NCI-H2227 (cell line): Measurements from ENCODE around the gene MYL4.
"Not testable (repeated sequence)": the region's sequence is repeated elsewhere in the genome, so short reads cannot be mapped to it uniquely, and the experiment has no call there.

Source experiments
- DNase-seq: peaks from one replicate; lab custom pipeline; 2025; ENCODE audit not compliant: unreplicated experiment; lab: John Stamatoyannopoulos, UW

MYL4 gene

GRCh38 chr17:47192554-47192953, 16.6 kb upstream of the MYL4 start:
- DNase-seq: no peak

GRCh38 chr17:47193931-47194511, 15.1 kb upstream of the MYL4 start:
- no peak for DNase-seq

- no peak for DNase-seq
Observed at GRCh38 chr17:47197821-47198220, 11.3 kb upstream of the MYL4 start.

- DNase-seq: no peak
Observed at GRCh38 chr17:47199627-47200324, 9.4 kb upstream of the MYL4 start.

- DNase-seq: no peak
Observed at GRCh38 chr17:47200325-47200664, 8.9 kb upstream of the MYL4 start.

- DNase-seq: no peak
Observed at GRCh38 chr17:47201166-47201565, 8.0 kb upstream of the MYL4 start.

GRCh38 chr17:47203984-47204721, 5.0 kb upstream of the MYL4 start:
- DNase-seq: no peak

GRCh38 chr17:47204722-47205418, 4.3 kb upstream of the MYL4 start:
- no peak for DNase-seq

- DNase-seq: no peak
Observed at GRCh38 chr17:47205419-47205963, 3.7 kb upstream of the MYL4 start.

- no peak for DNase-seq
Observed at GRCh38 chr17:47207143-47208067, 1.7 kb upstream of the MYL4 start.

GRCh38 chr17:47209499-47209898, 351 bp downstream of the MYL4 start:
- no peak for DNase-seq

- no peak for DNase-seq
Observed at GRCh38 chr17:47210105-47210504, 957 bp downstream of the MYL4 start.

- no peak for DNase-seq
Observed at GRCh38 chr17:47210779-47211178, 1.6 kb downstream of the MYL4 start.

- no peak for DNase-seq
Observed at GRCh38 chr17:47212458-47212857, 3.3 kb downstream of the MYL4 start.

GRCh38 chr17:47213540-47213939, 4.4 kb downstream of the MYL4 start:
- DNase-seq: no peak

- DNase-seq: no peak
Observed at GRCh38 chr17:47214931-47215330, 5.8 kb downstream of the MYL4 start.

- DNase-seq: not testable (repeated sequence)
Observed at GRCh38 chr17:47216821-47217220, 7.7 kb downstream of the MYL4 start.

- DNase-seq: not testable (repeated sequence)
Observed at GRCh38 chr17:47217279-47217678, 8.1 kb downstream of the MYL4 start.

GRCh38 chr17:47218896-47219430, 9.8 kb downstream of the MYL4 start:
- no peak for DNase-seq
